ENCODE measurements around the gene IGF2BP2.
"Not testable (repeated sequence)": the region's sequence is repeated elsewhere in the genome, so short reads cannot be mapped to it uniquely, and the experiment has no call there.

Gene IGF2BP2

GRCh38 chr3:185639632-185640206, 185.1 kb downstream of the IGF2BP2 start:
- DNase-seq (ENCODE audit: low read depth in 2 of 2): no peak

DNA sequence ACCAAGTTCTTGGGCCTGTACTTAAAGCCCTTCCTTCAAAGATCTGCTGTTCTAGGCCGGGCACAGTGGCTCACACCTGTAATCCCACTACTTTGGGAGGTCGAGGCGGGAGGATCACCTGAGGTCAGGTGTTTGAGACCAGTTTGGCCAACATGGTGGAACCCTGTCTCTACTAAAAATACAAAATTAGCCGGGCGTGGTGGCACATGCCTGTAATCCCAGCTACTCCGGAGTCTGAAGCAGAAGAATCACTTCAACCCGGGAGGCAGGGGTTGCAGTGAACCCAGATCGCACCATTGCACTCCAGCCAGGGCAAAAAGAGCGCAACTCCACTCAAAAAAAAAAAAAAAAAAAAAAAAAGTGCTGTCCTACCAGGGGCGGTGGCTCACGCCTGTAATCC, 186.2 kb downstream of the IGF2BP2 start:
- DNase-seq (ENCODE audit: low read depth in 2 of 2): not testable (repeated sequence)

DNA sequence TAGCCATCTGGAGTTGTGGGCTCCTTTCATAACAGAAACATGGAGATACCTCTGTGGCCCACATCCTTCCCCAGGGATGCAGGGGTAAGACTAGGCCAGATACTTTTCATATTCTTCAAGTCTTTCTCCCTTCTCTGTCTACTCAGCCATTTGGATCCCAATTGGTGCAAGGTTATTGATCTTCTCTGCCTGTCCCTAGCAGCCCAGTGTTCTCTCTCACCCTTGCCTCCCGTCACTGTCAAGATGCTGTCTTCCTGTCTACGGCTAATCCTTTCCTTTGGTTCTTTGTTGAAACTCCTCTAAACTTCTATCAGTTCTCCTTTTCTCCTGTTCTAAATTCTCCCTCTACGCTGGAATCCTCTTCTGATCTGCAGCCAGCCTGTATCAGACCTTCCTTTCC, 187.5 kb downstream of the IGF2BP2 start:
- no peak for DNase-seq (ENCODE audit: low read depth in 2 of 2)

GRCh38 chr3:185632996-185633395, 191.8 kb downstream of the IGF2BP2 start:
- DNase-seq (ENCODE audit: low read depth in 2 of 2): no peak

DNA sequence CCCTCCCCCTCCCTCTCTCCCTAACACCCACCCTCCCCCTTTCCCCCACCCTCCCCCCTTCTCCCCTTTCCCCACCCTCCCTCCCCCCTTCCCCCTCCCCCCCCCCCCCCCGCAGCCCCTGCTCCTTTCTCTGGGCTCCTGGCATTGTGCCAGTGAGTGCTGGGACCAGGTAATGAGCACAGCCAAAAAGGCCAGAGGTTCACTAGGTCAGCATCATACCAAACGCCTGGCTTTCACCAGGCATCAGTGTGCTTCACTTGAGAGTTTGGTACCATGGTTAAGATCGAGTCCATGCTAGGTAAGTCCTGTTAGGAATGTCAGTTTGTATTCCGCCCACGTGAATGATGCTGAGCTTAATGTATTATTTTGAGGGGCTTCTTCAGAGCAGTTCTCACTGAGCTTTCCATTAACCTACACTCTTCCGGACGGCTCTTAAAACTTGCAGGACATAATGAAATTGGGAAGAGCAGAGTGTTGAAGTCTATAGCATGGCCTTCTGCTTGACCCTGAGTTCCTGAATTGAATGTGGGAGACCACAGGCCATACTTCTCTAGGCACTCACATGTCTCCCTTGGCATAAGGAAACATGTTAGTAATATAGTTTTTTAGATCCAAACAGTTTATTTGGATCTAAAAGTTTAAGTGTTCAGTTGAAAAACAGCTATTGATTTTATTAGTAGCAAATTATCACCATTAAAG, 193.2 kb downstream of the IGF2BP2 start:
- DNase-seq (ENCODE audit: low read depth in 2 of 2): no peak

GRCh38 chr3:185631108-185631507, 193.7 kb downstream of the IGF2BP2 start:
- no peak for DNase-seq (ENCODE audit: low read depth in 2 of 2)

- DNase-seq (ENCODE audit: low read depth in 2 of 2): no peak
Observed at GRCh38 chr3:185630182-185630622, 194.6 kb downstream of the IGF2BP2 start.

- no peak for DNase-seq (ENCODE audit: low read depth in 2 of 2)
Observed at GRCh38 chr3:185629554-185630181, 195.2 kb downstream of the IGF2BP2 start.

GRCh38 chr3:185625784-185626183, 199.1 kb downstream of the IGF2BP2 start:
- no peak for DNase-seq (ENCODE audit: low read depth in 2 of 2)

GRCh38 chr3:185623939-185624665, 200.7 kb downstream of the IGF2BP2 start:
- DNase-seq (ENCODE audit: low read depth in 2 of 2): no peak

DNA sequence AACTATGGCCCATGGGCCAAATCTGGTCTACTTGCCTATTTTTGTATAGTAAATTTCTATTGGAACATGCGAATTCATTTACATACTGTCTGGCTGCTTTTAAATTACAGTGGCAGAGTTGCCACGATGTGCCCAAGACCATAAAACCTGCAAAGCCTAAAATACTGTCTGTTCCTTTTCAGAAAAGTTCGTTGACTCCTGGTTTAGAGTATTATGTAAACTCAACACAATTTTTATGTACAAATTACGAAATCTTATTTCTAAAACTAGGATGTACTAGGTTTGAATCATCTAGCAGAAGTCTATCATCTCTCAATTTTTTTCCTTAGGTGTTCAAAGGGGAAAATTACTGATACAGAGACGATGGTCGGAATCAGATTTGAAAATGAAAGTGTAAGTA, 211.8 kb downstream of the IGF2BP2 start:
- DNase-seq (ENCODE audit: low read depth in 2 of 2): no peak

DNA sequence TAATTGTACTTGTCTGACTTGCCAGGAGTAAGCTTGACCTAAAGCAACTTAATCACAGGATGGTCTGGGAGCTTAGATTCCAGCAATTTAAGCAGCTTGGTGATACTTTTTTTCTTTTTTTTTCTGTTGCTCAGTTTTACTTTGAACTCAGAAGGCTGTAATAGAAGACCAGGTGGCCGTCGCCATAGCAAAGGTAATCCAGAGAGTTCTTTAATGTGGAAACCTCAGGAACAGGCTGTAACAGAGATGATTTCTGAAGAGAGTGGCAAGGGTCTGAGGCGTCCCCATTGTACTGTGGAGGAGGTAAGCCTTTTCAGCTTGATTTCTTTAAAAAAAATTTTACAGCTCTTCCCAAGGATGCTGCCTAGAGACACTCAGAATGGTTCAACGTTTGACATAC, 218.6 kb downstream of the IGF2BP2 start:
- DNase-seq (ENCODE audit: low read depth in 2 of 2): no peak

DNA sequence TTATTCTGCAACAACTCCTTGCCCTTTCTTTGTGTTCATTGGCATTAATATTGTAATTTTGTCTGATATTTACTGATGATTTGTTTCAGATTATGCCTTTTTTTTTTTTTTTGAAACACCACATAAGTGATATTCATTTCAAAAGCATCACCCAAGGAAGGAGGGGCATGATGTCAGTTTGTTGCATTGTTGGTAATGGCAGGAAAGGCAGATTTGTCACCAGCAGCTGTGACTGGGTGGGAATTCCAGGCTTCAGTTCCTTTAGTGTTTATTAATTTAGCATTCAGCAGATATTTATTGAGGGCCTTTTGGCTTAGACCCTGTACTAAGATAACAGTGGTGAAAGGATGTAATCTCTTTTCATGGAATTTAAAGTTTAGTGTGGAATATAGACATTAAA, 219.3 kb downstream of the IGF2BP2 start:
- DNase-seq (ENCODE audit: low read depth in 2 of 2): no peak

- no peak for DNase-seq (ENCODE audit: low read depth in 2 of 2)
Observed at GRCh38 chr3:185595526-185595925, 229.3 kb downstream of the IGF2BP2 start.

DNA sequence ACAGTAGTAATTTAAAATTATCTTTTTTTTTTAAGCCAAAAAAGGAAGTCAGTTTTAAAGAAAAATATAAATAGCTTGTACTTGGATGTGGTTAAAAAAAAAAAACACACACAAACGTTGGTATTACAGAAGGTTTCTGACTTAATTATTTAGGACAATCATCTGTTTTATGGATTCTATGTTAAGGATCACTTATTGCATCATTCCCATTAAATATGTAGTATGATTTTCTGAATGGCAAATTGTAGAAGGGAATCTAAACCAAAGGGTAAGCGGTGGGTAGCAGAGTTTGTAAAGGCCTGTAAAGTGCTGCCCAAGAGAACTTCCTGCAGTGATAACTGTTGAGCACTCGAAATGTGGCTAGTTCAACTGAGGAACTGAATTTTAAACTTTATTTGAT, 230.8 kb downstream of the IGF2BP2 start:
- no peak for DNase-seq (ENCODE audit: low read depth in 2 of 2)

Measured in fibroblast of skin of left quadriceps (primary cell).